SK-N-SH treated with all-trans-retinoic acid at 6 μM for 48 hours (cell line): ENCODE results near the gene SAPCD1.

Source experiments
- ARNTL ChIP-seq: fragments of 450-650 bp; formaldehyde crosslinking; IDR thresholded peaks from 2 replicates; pipeline ENCODE4 v1.5.0; 2020; ENCODE audit warnings: low read depth, mild to moderate bottlenecking, moderate library complexity, borderline replicate concordance
- CSDC2 ChIP-seq: fragments of 250-450 bp; sonication (Bioruptor Pico); IDR thresholded peaks from 2 replicates; pipeline ENCODE4 v1.5.0; 2020; ENCODE audit warnings: mild to moderate bottlenecking, moderate library complexity
- OSR1 ChIP-seq: fragments of 250-450 bp; sonication (Bioruptor Pico); IDR thresholded peaks from 2 replicates; pipeline ENCODE4 v1.8.0; 2022; ENCODE audit warnings: moderate library complexity, mild to moderate bottlenecking, inconsistent platforms
- POU6F1 ChIP-seq: fragments of 250-450 bp; sonication (Bioruptor Pico); IDR thresholded peaks from 2 replicates; pipeline ENCODE4 v1.8.0; 2021; ENCODE audit warnings: low read depth, mild to moderate bottlenecking, moderate library complexity, borderline replicate concordance
- RARB ChIP-seq: fragments of 250-450 bp; sonication (Bioruptor Pico); IDR thresholded peaks from 2 replicates; pipeline ENCODE4 v1.8.0; 2021; ENCODE audit warnings: mild to moderate bottlenecking, moderate library complexity
- TCF4 ChIP-seq: fragments of 250-450 bp; sonication (Bioruptor Pico); IDR thresholded peaks from 2 replicates; pipeline ENCODE4 v1.8.0; 2021; ENCODE audit warnings: mild to moderate bottlenecking, moderate library complexity, borderline replicate concordance
- TOX ChIP-seq: fragments of 250-450 bp; sonication (Bioruptor Pico); IDR thresholded peaks from 2 replicates; pipeline ENCODE4 v1.8.0; 2021; ENCODE audit warnings: mild to moderate bottlenecking, moderate library complexity, borderline replicate concordance
- ZFP3 ChIP-seq: fragments of 250-450 bp; sonication (Bioruptor Pico); IDR thresholded peaks from 2 replicates; pipeline ENCODE4 v1.5.0; 2020; ENCODE audit warnings: mild to moderate bottlenecking, moderate library complexity
- ZFP30 ChIP-seq: fragments of 450-650 bp; formaldehyde crosslinking; IDR thresholded peaks from 2 replicates; pipeline ENCODE4 v1.5.0; 2022; ENCODE audit warnings: mild to moderate bottlenecking, moderate library complexity
- ZNF565 ChIP-seq: fragments of 450-650 bp; formaldehyde crosslinking; conservative IDR thresholded peaks from 2 replicates; pipeline ENCODE4 v1.5.0; 2020; ENCODE audit warnings: low read depth, mild to moderate bottlenecking, moderate library complexity
- ZNF70 ChIP-seq: fragments of 450-650 bp; formaldehyde crosslinking; IDR thresholded peaks from 2 replicates; pipeline ENCODE4 v1.5.0; 2020; ENCODE audit warnings: mild to moderate bottlenecking, moderate library complexity
- TF ChIP-seq, protein P1 (sequence below): fragments of 250-450 bp; sonication (Bioruptor Pico); IDR thresholded peaks from 2 replicates; pipeline ENCODE4 v1.8.0; 2020; ENCODE audit warnings: mild to moderate bottlenecking, moderate library complexity, borderline replicate concordance
- TF ChIP-seq, protein P2 (sequence below): fragments of 250-450 bp; sonication (Bioruptor Pico); IDR thresholded peaks from 2 replicates; pipeline ENCODE4 v1.5.0; 2020; ENCODE audit warnings: mild to moderate bottlenecking, moderate library complexity
- TF ChIP-seq, protein P3 (sequence below): fragments of 250-450 bp; sonication (Bioruptor Pico); IDR thresholded peaks from 2 replicates; pipeline ENCODE4 v1.5.1; 2021; ENCODE audit warnings: mild to moderate bottlenecking, moderate library complexity

GRCh38 chr6:31776485-31776988 is 14.1 kb downstream of the SAPCD1 start:
- TF ChIP-seq ZFP3 (CRISPR knock-in tag) (no peak), OSR1 (CRISPR knock-in tag) (no peak), CSDC2 (CRISPR knock-in tag) (no peak), RARB (CRISPR knock-in tag) (no peak), TCF4 (CRISPR knock-in tag) (no peak), ZFP30 (CRISPR knock-in tag) (no peak), ZNF565 (CRISPR knock-in tag) (no peak), ZNF70 (CRISPR knock-in tag) (no peak), POU6F1 (CRISPR knock-in tag) (no peak), ARNTL (CRISPR knock-in tag) (no peak), TOX (CRISPR knock-in tag) (no peak)
- TF ChIP-seq, protein P1, sequence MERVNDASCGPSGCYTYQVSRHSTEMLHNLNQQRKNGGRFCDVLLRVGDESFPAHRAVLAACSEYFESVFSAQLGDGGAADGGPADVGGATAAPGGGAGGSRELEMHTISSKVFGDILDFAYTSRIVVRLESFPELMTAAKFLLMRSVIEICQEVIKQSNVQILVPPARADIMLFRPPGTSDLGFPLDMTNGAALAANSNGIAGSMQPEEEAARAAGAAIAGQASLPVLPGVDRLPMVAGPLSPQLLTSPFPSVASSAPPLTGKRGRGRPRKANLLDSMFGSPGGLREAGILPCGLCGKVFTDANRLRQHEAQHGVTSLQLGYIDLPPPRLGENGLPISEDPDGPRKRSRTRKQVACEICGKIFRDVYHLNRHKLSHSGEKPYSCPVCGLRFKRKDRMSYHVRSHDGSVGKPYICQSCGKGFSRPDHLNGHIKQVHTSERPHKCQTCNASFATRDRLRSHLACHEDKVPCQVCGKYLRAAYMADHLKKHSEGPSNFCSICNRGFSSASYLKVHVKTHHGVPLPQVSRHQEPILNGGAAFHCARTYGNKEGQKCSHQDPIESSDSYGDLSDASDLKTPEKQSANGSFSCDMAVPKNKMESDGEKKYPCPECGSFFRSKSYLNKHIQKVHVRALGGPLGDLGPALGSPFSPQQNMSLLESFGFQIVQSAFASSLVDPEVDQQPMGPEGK, result no peak
- TF ChIP-seq, protein P2, sequence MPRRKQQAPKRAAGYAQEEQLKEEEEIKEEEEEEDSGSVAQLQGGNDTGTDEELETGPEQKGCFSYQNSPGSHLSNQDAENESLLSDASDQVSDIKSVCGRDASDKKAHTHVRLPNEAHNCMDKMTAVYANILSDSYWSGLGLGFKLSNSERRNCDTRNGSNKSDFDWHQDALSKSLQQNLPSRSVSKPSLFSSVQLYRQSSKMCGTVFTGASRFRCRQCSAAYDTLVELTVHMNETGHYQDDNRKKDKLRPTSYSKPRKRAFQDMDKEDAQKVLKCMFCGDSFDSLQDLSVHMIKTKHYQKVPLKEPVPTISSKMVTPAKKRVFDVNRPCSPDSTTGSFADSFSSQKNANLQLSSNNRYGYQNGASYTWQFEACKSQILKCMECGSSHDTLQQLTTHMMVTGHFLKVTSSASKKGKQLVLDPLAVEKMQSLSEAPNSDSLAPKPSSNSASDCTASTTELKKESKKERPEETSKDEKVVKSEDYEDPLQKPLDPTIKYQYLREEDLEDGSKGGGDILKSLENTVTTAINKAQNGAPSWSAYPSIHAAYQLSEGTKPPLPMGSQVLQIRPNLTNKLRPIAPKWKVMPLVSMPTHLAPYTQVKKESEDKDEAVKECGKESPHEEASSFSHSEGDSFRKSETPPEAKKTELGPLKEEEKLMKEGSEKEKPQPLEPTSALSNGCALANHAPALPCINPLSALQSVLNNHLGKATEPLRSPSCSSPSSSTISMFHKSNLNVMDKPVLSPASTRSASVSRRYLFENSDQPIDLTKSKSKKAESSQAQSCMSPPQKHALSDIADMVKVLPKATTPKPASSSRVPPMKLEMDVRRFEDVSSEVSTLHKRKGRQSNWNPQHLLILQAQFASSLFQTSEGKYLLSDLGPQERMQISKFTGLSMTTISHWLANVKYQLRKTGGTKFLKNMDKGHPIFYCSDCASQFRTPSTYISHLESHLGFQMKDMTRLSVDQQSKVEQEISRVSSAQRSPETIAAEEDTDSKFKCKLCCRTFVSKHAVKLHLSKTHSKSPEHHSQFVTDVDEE (CRISPR knock-in tag), result no peak
- TF ChIP-seq, protein P3, sequence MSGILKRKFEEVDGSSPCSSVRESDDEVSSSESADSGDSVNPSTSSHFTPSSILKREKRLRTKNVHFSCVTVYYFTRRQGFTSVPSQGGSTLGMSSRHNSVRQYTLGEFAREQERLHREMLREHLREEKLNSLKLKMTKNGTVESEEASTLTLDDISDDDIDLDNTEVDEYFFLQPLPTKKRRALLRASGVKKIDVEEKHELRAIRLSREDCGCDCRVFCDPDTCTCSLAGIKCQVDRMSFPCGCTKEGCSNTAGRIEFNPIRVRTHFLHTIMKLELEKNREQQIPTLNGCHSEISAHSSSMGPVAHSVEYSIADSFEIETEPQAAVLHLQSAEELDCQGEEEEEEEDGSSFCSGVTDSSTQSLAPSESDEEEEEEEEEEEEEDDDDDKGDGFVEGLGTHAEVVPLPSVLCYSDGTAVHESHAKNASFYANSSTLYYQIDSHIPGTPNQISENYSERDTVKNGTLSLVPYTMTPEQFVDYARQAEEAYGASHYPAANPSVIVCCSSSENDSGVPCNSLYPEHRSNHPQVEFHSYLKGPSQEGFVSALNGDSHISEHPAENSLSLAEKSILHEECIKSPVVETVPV (CRISPR knock-in tag), result no peak
